ENCODE data around the gene TIGAR.

TIGAR gene

DNA sequence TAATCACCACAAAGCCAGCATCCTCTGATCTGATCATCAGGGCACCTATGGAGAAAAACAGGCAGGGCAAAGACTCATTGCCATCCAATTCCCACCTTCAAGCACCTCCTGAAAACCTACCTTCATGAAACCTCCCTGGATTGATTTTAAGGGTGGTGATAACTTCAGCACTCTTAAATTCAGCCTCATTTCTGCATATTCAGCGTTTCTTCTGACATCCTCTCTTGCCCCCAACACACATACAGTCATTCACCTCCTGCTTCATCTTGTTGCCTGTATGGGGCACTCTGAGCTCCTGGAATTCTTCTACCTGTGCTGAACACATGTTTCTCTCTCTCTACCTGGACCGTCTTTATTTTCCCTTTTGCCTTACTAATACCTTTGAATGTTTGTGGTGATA lies 51.6 kb downstream of the TIGAR start:
- no peak for ATAC-seq
- TF ChIP-seq, protein P1, sequence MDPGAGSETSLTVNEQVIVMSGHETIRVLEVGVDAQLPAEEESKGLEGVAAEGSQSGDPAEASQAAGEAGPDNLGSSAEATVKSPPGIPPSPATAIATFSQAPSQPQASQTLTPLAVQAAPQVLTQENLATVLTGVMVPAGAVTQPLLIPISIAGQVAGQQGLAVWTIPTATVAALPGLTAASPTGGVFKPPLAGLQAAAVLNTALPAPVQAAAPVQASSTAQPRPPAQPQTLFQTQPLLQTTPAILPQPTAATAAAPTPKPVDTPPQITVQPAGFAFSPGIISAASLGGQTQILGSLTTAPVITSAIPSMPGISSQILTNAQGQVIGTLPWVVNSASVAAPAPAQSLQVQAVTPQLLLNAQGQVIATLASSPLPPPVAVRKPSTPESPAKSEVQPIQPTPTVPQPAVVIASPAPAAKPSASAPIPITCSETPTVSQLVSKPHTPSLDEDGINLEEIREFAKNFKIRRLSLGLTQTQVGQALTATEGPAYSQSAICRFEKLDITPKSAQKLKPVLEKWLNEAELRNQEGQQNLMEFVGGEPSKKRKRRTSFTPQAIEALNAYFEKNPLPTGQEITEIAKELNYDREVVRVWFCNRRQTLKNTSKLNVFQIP (CRISPR knock-in tag; IDR thresholded peaks at IDR 0.05; ENCODE audit: borderline replicate concordance, low read depth): no peak
- TF ChIP-seq ZC3H10 (CRISPR knock-in tag; IDR thresholded peaks at IDR 0.05): no peak
- TF ChIP-seq RARB (CRISPR knock-in tag; IDR thresholded peaks at IDR 0.05): no peak
- TF ChIP-seq ZFP30 (CRISPR knock-in tag; IDR thresholded peaks at IDR 0.05): no peak
- no peak for TF ChIP-seq TCF4 (CRISPR knock-in tag; IDR thresholded peaks at IDR 0.05; ENCODE audit: borderline replicate concordance)
- TF ChIP-seq ZFP3 (CRISPR knock-in tag; IDR thresholded peaks at IDR 0.05): no peak
- TF ChIP-seq BACH2 (CRISPR knock-in tag; IDR thresholded peaks at IDR 0.05; ENCODE audit: borderline replicate concordance): no peak
- no peak for TF ChIP-seq GLIS3 (CRISPR knock-in tag; IDR thresholded peaks at IDR 0.05)
- no peak for TF ChIP-seq ISL1 (CRISPR knock-in tag; IDR thresholded peaks at IDR 0.05)
- TF ChIP-seq, protein P2, sequence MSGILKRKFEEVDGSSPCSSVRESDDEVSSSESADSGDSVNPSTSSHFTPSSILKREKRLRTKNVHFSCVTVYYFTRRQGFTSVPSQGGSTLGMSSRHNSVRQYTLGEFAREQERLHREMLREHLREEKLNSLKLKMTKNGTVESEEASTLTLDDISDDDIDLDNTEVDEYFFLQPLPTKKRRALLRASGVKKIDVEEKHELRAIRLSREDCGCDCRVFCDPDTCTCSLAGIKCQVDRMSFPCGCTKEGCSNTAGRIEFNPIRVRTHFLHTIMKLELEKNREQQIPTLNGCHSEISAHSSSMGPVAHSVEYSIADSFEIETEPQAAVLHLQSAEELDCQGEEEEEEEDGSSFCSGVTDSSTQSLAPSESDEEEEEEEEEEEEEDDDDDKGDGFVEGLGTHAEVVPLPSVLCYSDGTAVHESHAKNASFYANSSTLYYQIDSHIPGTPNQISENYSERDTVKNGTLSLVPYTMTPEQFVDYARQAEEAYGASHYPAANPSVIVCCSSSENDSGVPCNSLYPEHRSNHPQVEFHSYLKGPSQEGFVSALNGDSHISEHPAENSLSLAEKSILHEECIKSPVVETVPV (CRISPR knock-in tag; IDR thresholded peaks at IDR 0.05): no peak
- TF ChIP-seq SNAI2 (CRISPR knock-in tag; IDR thresholded peaks at IDR 0.05): no peak
- TF ChIP-seq ZNF8 (CRISPR knock-in tag; IDR thresholded peaks at IDR 0.05): no peak

DNA sequence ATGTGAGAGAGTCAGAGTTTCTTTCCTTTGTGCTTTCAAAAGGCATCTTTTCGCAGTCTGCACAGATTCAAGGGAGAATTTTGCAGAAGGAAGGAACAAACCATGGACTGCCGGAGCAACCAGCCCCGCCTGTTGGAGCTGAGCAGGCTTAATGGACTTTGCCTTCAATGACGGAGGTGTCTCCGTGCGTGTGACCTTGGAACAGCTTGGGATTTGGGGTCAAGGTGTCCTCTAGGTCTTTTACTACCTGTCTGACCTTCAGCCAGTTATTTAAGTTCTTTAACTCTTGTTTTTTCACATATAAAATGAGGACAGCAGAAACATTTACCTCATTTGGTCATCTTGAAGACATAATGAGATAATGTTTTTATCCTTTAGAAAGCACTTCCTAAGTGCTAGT lies 54.4 kb downstream of the TIGAR start:
- TF ChIP-seq, protein P1 (CRISPR knock-in tag; IDR thresholded peaks at IDR 0.05; ENCODE audit: borderline replicate concordance, low read depth): no peak
- TF ChIP-seq GLIS3 (CRISPR knock-in tag; IDR thresholded peaks at IDR 0.05): no peak
- TF ChIP-seq ZC3H10 (CRISPR knock-in tag; IDR thresholded peaks at IDR 0.05): no peak
- TF ChIP-seq, protein P2 (CRISPR knock-in tag; IDR thresholded peaks at IDR 0.05): no peak
- TF ChIP-seq TOX (CRISPR knock-in tag; IDR thresholded peaks at IDR 0.05; ENCODE audit: borderline replicate concordance): no peak
- TF ChIP-seq, protein P3, sequence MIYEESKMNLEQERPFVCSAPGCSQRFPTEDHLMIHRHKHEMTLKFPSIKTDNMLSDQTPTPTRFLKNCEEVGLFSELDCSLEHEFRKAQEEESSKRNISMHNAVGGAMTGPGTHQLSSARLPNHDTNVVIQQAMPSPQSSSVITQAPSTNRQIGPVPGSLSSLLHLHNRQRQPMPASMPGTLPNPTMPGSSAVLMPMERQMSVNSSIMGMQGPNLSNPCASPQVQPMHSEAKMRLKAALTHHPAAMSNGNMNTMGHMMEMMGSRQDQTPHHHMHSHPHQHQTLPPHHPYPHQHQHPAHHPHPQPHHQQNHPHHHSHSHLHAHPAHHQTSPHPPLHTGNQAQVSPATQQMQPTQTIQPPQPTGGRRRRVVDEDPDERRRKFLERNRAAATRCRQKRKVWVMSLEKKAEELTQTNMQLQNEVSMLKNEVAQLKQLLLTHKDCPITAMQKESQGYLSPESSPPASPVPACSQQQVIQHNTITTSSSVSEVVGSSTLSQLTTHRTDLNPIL (CRISPR knock-in tag; IDR thresholded peaks at IDR 0.05; ENCODE audit: low read depth): no peak
- no peak for TF ChIP-seq ZFP30 (CRISPR knock-in tag; IDR thresholded peaks at IDR 0.05)
- TF ChIP-seq ZFP3 (CRISPR knock-in tag; IDR thresholded peaks at IDR 0.05): no peak
- no peak for TF ChIP-seq SNAI2 (CRISPR knock-in tag; IDR thresholded peaks at IDR 0.05)
- TF ChIP-seq RARB (CRISPR knock-in tag; IDR thresholded peaks at IDR 0.05): no peak
- TF ChIP-seq ARNTL (CRISPR knock-in tag; IDR thresholded peaks at IDR 0.05; ENCODE audit: borderline replicate concordance, low read depth): no peak
- TF ChIP-seq ZNF565 (CRISPR knock-in tag; conservative IDR thresholded peaks at IDR 0.05; ENCODE audit: low read depth): no peak
- no peak for TF ChIP-seq OSR1 (CRISPR knock-in tag; IDR thresholded peaks at IDR 0.05)
- TF ChIP-seq CSDC2 (CRISPR knock-in tag; IDR thresholded peaks at IDR 0.05): no peak
- TF ChIP-seq, protein P4, sequence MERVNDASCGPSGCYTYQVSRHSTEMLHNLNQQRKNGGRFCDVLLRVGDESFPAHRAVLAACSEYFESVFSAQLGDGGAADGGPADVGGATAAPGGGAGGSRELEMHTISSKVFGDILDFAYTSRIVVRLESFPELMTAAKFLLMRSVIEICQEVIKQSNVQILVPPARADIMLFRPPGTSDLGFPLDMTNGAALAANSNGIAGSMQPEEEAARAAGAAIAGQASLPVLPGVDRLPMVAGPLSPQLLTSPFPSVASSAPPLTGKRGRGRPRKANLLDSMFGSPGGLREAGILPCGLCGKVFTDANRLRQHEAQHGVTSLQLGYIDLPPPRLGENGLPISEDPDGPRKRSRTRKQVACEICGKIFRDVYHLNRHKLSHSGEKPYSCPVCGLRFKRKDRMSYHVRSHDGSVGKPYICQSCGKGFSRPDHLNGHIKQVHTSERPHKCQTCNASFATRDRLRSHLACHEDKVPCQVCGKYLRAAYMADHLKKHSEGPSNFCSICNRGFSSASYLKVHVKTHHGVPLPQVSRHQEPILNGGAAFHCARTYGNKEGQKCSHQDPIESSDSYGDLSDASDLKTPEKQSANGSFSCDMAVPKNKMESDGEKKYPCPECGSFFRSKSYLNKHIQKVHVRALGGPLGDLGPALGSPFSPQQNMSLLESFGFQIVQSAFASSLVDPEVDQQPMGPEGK (CRISPR knock-in tag; IDR thresholded peaks at IDR 0.05; ENCODE audit: borderline replicate concordance): no peak
- no peak for TF ChIP-seq ISL1 (CRISPR knock-in tag; IDR thresholded peaks at IDR 0.05)
- ATAC-seq: no peak

DNA sequence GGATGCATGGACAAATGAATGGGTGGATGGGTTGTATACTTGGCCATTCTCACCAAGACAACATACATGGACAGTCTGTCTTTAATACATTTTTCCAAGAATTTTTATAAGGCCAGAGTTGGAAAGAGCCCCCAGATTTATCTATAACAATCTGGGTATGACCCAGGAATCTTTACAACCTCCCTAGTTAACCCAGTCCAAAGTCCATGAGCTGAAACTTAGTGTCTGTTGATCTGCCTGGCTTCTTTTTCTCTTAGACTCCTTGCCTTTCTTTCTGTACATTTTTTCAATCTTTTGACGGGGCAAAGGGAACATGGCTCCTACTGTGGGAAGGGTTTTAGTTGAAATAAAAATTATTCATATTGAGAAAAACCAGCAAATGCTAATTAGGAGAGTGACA lies 57.8 kb downstream of the TIGAR start:
- ATAC-seq: no peak
- TF ChIP-seq ARNTL (CRISPR knock-in tag; IDR thresholded peaks at IDR 0.05; ENCODE audit: borderline replicate concordance, low read depth) (no peak), TOX (CRISPR knock-in tag; IDR thresholded peaks at IDR 0.05; ENCODE audit: borderline replicate concordance) (no peak), CSDC2 (CRISPR knock-in tag; IDR thresholded peaks at IDR 0.05) (no peak), RARB (CRISPR knock-in tag; IDR thresholded peaks at IDR 0.05) (no peak), SNAI2 (CRISPR knock-in tag; IDR thresholded peaks at IDR 0.05) (no peak), ZFP3 (CRISPR knock-in tag; IDR thresholded peaks at IDR 0.05) (no peak)
- TF ChIP-seq, protein P4 (CRISPR knock-in tag; IDR thresholded peaks at IDR 0.05; ENCODE audit: borderline replicate concordance): no peak
- TF ChIP-seq, protein P5, sequence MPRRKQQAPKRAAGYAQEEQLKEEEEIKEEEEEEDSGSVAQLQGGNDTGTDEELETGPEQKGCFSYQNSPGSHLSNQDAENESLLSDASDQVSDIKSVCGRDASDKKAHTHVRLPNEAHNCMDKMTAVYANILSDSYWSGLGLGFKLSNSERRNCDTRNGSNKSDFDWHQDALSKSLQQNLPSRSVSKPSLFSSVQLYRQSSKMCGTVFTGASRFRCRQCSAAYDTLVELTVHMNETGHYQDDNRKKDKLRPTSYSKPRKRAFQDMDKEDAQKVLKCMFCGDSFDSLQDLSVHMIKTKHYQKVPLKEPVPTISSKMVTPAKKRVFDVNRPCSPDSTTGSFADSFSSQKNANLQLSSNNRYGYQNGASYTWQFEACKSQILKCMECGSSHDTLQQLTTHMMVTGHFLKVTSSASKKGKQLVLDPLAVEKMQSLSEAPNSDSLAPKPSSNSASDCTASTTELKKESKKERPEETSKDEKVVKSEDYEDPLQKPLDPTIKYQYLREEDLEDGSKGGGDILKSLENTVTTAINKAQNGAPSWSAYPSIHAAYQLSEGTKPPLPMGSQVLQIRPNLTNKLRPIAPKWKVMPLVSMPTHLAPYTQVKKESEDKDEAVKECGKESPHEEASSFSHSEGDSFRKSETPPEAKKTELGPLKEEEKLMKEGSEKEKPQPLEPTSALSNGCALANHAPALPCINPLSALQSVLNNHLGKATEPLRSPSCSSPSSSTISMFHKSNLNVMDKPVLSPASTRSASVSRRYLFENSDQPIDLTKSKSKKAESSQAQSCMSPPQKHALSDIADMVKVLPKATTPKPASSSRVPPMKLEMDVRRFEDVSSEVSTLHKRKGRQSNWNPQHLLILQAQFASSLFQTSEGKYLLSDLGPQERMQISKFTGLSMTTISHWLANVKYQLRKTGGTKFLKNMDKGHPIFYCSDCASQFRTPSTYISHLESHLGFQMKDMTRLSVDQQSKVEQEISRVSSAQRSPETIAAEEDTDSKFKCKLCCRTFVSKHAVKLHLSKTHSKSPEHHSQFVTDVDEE (CRISPR knock-in tag; IDR thresholded peaks at IDR 0.05): no peak
- TF ChIP-seq, protein P2 (CRISPR knock-in tag; IDR thresholded peaks at IDR 0.05): no peak
